Chondrocyte (in vitro differentiated cells): ENCODE measurements around the gene SERBP1. TPM values are rescaled to one million over a fixed set of nuclear protein-coding genes. Genes with fewer than 3 reads are reported as not detected.

Experiments
- DNase-seq: peaks from one replicate; pipeline ENCODE4 v3.0.0; 2021; ENCODE audit warnings: mixed read lengths, low spot score
- H3K27ac Mint-ChIP-seq: one replicate; pipeline ENCODE4 v1.8.0; 2021; ENCODE audit warnings: mild to moderate bottlenecking, moderate library complexity, mixed read lengths; ENCODE audit not compliant: unreplicated experiment
- H3K27me3 Mint-ChIP-seq: 2 replicates; pipeline ENCODE4 v1.8.0; 2021; ENCODE audit warnings: low read depth, mixed read lengths
- H3K36me3 Mint-ChIP-seq: 2 replicates; pipeline ENCODE4 v1.8.0; 2021; ENCODE audit warnings: low read depth, mixed read lengths
- H3K4me1 Mint-ChIP-seq: 2 replicates; pipeline ENCODE4 v1.8.0; 2021; ENCODE audit warnings: low read depth, mild to moderate bottlenecking, mixed read lengths
- H3K4me3 Mint-ChIP-seq: one replicate; pipeline ENCODE4 v1.8.0; 2021; ENCODE audit warnings: mild to moderate bottlenecking, moderate library complexity, mixed read lengths; ENCODE audit not compliant: unreplicated experiment
- H3K9me3 Mint-ChIP-seq: 2 replicates; pipeline ENCODE4 v1.8.0; 2021; ENCODE audit warnings: low read depth, mixed read lengths
- total RNA-seq: library from RNA; stranded (reverse); gene quantifications from 3 replicates; pipeline ENCODE4 v1.2.1, GENCODE V29; 2021
- TF ChIP-seq, protein P1 (sequence below): fragments of 200-600 bp; sonication (generic); IDR thresholded peaks from 2 replicates; pipeline ENCODE4 v1.5.0; 2021; ENCODE audit warnings: antibody characterized with exemption, mild to moderate bottlenecking, moderate library complexity

SERBP1 gene
- total RNA-seq, 1 donor from 2014 or later, result 145 TPM

GRCh38 chr1:67463298-67463955, 33.2 kb upstream of the SERBP1 start:
- no peaks in the 10 kb centered on the region for H3K36me3 Mint-ChIP-seq
- peak overlapping the region; percentile 14 for H3K4me3 Mint-ChIP-seq
- H3K9me3 Mint-ChIP-seq, result no peaks in the 10 kb centered on the region
- H3K27ac Mint-ChIP-seq, result peak overlapping the region; percentile 92
- H3K27me3 Mint-ChIP-seq, result no peaks in the 10 kb centered on the region
- peaks cover 58% of the 10 kb centered on the region for H3K4me1 Mint-ChIP-seq
- TF ChIP-seq, protein P1, sequence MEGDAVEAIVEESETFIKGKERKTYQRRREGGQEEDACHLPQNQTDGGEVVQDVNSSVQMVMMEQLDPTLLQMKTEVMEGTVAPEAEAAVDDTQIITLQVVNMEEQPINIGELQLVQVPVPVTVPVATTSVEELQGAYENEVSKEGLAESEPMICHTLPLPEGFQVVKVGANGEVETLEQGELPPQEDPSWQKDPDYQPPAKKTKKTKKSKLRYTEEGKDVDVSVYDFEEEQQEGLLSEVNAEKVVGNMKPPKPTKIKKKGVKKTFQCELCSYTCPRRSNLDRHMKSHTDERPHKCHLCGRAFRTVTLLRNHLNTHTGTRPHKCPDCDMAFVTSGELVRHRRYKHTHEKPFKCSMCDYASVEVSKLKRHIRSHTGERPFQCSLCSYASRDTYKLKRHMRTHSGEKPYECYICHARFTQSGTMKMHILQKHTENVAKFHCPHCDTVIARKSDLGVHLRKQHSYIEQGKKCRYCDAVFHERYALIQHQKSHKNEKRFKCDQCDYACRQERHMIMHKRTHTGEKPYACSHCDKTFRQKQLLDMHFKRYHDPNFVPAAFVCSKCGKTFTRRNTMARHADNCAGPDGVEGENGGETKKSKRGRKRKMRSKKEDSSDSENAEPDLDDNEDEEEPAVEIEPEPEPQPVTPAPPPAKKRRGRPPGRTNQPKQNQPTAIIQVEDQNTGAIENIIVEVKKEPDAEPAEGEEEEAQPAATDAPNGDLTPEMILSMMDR, result no peak
- no peak for DNase-seq

GRCh38 chr1:67460676-67461500, 30.7 kb upstream of the SERBP1 start:
- TF ChIP-seq, protein P1, result no peak
- DNase-seq, result no peak

DNA sequence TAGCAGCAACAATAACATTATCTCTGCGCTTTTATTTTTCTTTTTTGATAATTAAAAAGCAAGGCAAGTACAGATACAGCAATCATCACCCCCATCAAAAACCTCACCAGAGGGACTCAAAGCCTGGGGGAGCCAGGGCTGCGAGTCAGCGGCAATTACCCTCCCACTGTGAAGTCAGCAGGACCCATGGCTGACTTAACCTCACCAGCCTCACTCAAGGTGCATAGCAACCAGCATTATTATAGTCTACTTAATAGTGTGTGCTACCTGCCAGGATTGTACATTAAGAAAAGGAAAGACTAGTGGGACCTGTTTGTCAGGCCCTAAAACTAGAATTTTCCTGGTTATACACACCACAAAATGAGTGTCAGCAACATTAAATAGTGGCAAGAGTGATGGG, 28.9 kb upstream of the SERBP1 start:
- TF ChIP-seq, protein P1, result no peak
- H3K4me1 Mint-ChIP-seq, result peaks cover 34% of the 10 kb centered on the region
- no peak overlapping the region for H3K27ac Mint-ChIP-seq
- H3K27me3 Mint-ChIP-seq, result no peaks in the 10 kb centered on the region
- no peaks in the 10 kb centered on the region for H3K9me3 Mint-ChIP-seq
- no peak overlapping the region for H3K4me3 Mint-ChIP-seq
- no peak for DNase-seq
- H3K36me3 Mint-ChIP-seq, result no peaks in the 10 kb centered on the region

More at GRCh38 chr1:67460676-67461500, 30.7 kb upstream of the SERBP1 start:
- peak overlapping the region; percentile 80 for H3K27ac Mint-ChIP-seq
- no peaks in the 10 kb centered on the region for H3K36me3 Mint-ChIP-seq
- H3K4me3 Mint-ChIP-seq, result no peak overlapping the region
- no peaks in the 10 kb centered on the region for H3K9me3 Mint-ChIP-seq
- H3K4me1 Mint-ChIP-seq, result peaks cover 51% of the 10 kb centered on the region
- H3K27me3 Mint-ChIP-seq, result no peaks in the 10 kb centered on the region

GRCh38 chr1:67458663-67459062, 28.5 kb upstream of the SERBP1 start:
- Mint-ChIP-seq H3K4me3 (no peak overlapping the region), H3K36me3 (no peaks in the 10 kb centered on the region), H3K9me3 (no peaks in the 10 kb centered on the region), H3K4me1 (peaks cover 30% of the 10 kb centered on the region), H3K27ac (no peak overlapping the region), H3K27me3 (no peaks in the 10 kb centered on the region)
- DNase-seq, result no peak
- TF ChIP-seq, protein P1, result no peak

- no peaks in the 10 kb centered on the region for H3K9me3 Mint-ChIP-seq
- peaks cover 2% of the 10 kb centered on the region for H3K27me3 Mint-ChIP-seq
- H3K4me1 Mint-ChIP-seq, result peaks cover 16% of the 10 kb centered on the region
- H3K27ac Mint-ChIP-seq, result no peak overlapping the region
- TF ChIP-seq, protein P1, result no peak
- no peaks in the 10 kb centered on the region for H3K36me3 Mint-ChIP-seq
- DNase-seq, result no peak
- no peak overlapping the region for H3K4me3 Mint-ChIP-seq
Observed at GRCh38 chr1:67457247-67457646, 27.0 kb upstream of the SERBP1 start.
